ENCODE data around the gene ZDHHC7. TPM values are rescaled to one million over a fixed set of nuclear protein-coding genes. Genes with fewer than 3 reads are reported as not detected.

ZDHHC7 gene
- total and polyA plus RNA-seq, 9 of the 15 experiments (the other 6 are each of a cell fraction or from before 2014, with no cell fraction given): 1.7 to 49.7 (median 37.4) TPM

DNA sequence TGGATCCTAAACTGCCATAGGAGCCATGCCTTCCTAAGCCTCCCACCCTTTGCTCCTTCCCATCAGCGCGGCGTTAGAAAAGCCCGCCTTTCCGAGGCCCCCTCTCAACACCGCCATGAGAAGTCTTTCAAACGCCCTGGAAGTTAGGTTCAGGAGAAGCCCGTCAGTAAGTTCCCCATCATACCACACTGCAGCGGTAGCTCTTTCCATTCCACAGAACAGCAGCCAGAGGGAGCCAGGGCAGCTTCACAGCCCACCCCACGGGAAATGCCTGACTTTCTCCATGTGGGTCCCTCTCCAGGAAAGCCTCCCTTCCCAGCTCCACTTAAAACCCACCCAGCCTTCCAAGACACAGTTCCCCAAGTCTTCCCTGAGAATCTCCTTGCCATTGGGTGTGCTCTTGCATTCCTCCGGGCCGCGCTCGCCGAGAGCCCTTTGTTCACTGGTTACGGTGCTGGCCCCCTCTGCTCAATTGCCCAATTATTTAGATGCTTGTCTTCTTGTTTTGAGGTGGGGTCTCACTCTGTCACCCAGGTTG lies 44.9 kb upstream of the ZDHHC7 start (continued):
- 0 out of 4 replicates have a peak, but pooled peaks have one; percentile 9 to 31 for TF ChIP-seq MAZ (CRISPR knock-in tag; conservative IDR thresholded peaks at IDR 0.05 in 1 of 2, IDR thresholded peaks at IDR 0.05 in 1 of 2)
- TF ChIP-seq TGIF2 (CRISPR knock-in tag; IDR thresholded peaks at IDR 0.05): no peak
- TF ChIP-seq ZNF584 (CRISPR knock-in tag; IDR thresholded peaks at IDR 0.05; ENCODE audit: low read depth): no peak
- no peak for TF ChIP-seq ZNF282 (CRISPR knock-in tag; IDR thresholded peaks at IDR 0.05)
- no peak for TF ChIP-seq MYNN (IDR thresholded peaks at IDR 0.05)
- TF ChIP-seq MYNN (CRISPR knock-in tag; IDR thresholded peaks at IDR 0.05): no peak
- peak; percentile 67; the same call in 1 of the 2 replicates for TF ChIP-seq L3MBTL2 (IDR thresholded peaks at IDR 0.05)
- TF ChIP-seq RB1 (IDR thresholded peaks at IDR 0.05; ENCODE audit: low read depth): no peak
- no peak for TF ChIP-seq NFE2L1 (tag; IDR thresholded peaks at IDR 0.05; ENCODE audit: borderline replicate concordance, low read depth)
- TF ChIP-seq RHOXF2B (CRISPR knock-in tag; conservative IDR thresholded peaks at IDR 0.05): no peak
- TF ChIP-seq POLR2H (tag; IDR thresholded peaks at IDR 0.05; ENCODE audit: low read depth): no peak
- TF ChIP-seq ZBTB7A (IDR thresholded peaks at IDR 0.05; ENCODE audit: borderline replicate concordance, control insufficient read depth, low read depth, low read length): no peak; the same call in 1 of the 2 replicates
- 0 out of 2 replicates have a peak, but pooled peaks have one; percentile 26 for TF ChIP-seq ZBTB17 (CRISPR knock-in tag; IDR thresholded peaks at IDR 0.05)
- TF ChIP-seq SNIP1 (IDR thresholded peaks at IDR 0.05; ENCODE audit: low read depth): no peak
- no peak for TF ChIP-seq NCOR1 (IDR thresholded peaks at IDR 0.05)
- TF ChIP-seq SAFB (IDR thresholded peaks at IDR 0.05; ENCODE audit: borderline replicate concordance, low read depth, low read length): no peak
- TF ChIP-seq RCOR1 (IDR thresholded peaks at IDR 0.05; ENCODE audit: borderline replicate concordance in 1 of 2, low read depth in 2 of 2, low read length in 2 of 2): 0 out of 4 replicates have a peak, but pooled peaks of 1 of the 2 experiments have one; percentile 23
- TF ChIP-seq HCFC1 (IDR thresholded peaks at IDR 0.05; ENCODE audit: low read depth, low read length): no peak
- no peak for TF ChIP-seq ZFP1 (CRISPR knock-in tag; IDR thresholded peaks at IDR 0.05)
- TF ChIP-seq CREM (IDR thresholded peaks at IDR 0.05; ENCODE audit: low read depth): peak; percentile 28
- no peak for TF ChIP-seq SP1 (CRISPR knock-in tag; IDR thresholded peaks at IDR 0.05)
- no peak for TF ChIP-seq FOXM1 (IDR thresholded peaks at IDR 0.05; ENCODE audit: low read depth)
- TF ChIP-seq FOXM1 (CRISPR knock-in tag; IDR thresholded peaks at IDR 0.05; ENCODE audit: low read depth): 0 out of 2 replicates have a peak, but pooled peaks have one; percentile 69
- no peak for TF ChIP-seq E2F6 (IDR thresholded peaks at IDR 0.05; ENCODE audit: borderline replicate concordance in 1 of 2, extremely low read depth in 1 of 2, insufficient read depth in 1 of 2, insufficient read length in 1 of 2, low read depth in 1 of 2, low read length in 1 of 2, poor library complexity in 1 of 2, severe bottlenecking in 1 of 2)

Data from K562 (cell line).